Subcutaneous preadipocyte (primary cell): ENCODE measurements around the gene ZNF619. TPM values are rescaled to one million over a fixed set of nuclear protein-coding genes. Genes with fewer than 3 reads are reported as not detected.

Experiments
- small RNA-seq: library from RNA; depleted of rRNA; stranded (forward); fragments of <200 nt; gene quantifications from one replicate; pipeline ENCODE3, GENCODE V24; 2012
- total RNA-seq: library from RNA; depleted of rRNA; stranded (reverse); fragments of >200 nt; gene quantifications from 2 replicates; pipeline ENCODE4 v1.2.3, GENCODE V29; 2012

The ZNF619 gene
- total RNA-seq: 6.2 and 6.8 TPM in 2 replicates

DNA sequence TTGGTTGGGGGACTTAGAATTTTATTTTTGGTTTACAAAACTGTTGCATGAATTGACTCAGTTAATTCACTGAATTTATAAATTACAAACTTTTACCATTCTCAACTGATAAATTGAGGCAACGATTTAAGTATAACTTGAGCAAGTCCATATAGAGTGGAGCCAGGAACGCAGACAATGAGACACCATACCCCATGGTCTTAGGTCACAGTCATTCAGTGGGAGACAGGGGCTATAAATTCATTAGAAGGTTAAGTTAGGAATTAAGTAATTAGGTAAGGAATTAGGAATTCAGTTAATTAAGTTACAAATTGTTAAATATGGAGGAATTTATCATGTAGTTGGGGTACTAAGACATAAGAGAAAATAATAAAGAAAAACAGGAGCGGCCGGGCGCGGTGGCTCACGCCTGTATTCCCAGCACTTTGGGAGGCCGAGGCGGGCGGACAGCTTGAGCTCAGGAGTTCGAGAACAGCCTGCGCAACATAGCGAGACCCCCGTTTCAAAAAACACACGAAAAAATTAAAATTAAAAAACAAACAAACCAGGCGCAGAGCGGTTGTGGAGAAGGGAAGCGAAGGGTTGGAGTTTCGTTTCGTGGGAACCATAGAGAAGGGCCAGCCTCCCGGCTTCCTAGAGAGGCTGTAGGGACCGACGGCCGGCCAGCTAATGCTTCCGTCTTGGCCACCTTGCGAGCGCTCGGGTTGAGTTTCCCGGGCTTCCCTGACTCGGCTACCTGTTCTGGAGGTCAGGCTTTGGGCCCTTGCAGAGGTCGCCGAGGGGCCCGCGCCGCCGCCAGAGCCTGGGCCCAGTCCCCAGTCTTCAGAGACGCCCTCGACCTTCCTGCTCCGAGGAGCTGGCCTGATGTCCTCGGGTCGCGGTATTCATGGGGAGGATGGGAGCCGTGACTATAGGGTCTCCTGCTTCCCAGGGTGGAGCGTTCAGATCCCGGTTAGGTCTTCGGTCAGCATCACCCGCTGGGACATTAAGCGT, at the start of gene ZNF619:
ZNF619 (plus strand) TSS at position 645 of the 993 bp plus-strand sequence. CDS start 858 bp downstream, outside the sequence.

DNA sequence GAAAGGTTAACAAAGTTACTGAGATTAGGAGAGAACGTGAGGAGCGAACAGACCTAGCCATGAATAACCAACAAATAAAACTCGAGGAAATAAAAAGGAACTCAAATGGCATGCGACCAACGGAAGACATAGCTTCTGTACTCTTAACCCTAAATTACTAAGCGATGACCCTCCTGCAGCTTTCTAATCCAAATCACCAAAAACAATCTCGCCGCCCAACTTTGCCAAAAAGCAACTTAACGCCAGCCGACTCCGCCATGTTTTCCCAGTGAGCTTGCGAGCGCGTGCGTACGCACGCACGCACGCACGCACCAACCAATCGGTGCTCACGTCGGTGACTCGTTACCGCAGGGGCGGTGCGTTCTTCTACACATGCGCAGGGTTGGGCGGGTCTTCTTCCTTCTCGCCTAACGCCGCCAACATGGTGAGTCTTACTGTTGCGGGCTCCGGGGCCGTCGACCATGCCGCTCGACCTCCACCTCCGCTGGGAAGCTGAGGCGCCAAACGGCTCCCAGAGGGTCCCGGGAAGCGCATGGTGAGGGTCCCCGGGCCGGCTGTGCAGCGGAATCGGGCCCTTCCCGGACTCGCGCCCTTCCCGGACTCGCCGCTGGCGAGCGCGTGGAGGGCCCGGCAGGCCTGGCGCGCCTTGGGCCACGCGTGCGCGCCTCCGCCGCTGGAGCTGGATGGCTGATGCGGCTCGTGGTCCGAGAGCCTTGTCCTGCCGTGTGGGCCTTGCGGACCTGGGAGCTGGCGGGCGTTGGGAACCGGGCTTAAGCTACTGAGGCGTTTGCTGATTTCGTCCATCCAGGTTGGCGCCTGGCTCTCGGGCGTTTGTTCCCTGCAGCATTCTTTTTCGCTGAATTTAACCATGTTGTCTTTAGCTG, 19.7 kb upstream of the ZNF619 start, which contains the start of gene RPL14:
RPL14 (plus strand) TSS at position 400 of the 884 bp plus-strand sequence; CDS start at position 533, 133 bp downstream.

DNA sequence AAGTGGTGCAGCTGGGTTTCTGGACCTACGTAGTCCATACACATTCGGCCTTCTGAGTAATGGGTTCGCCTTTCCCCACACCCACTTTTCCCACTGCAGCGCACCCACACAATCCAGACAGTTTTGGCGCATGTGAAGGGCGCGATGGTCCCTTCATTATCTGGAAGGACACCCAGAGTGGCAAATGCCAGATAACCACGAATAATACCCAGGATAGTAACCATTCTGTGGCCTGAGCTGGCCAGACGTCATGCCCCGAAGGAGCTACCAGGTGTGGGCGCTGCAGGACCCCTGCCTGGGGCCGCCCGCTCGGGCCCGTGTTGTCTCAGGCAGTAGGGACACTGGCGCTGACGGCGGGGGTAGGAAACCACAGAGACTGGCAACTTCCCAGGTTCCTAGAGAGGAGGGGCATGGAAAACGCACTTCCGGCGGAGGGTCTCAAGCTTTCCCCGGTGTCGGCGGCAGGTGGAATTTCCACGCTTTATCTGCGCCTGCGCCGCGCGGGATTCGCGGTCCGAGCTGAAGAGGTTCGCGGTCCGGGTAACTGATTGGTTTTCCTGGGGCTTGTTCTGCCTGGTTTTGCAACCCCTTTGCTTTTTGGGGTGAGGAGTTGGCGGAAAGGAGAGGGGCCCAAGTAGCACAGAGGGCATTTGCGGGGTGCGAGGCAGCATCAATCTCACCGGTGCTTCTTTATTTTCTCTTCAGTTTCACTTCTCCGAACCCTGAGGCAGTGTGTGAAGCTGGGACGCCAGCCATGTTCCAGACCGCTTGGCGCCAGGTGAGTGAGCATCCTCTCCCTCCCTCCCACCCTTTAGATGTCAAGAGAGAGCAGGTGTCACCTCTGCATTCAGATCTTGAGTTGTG, 28.9 kb downstream of the ZNF619 start, which contains the start of gene ZNF620:
ZNF620 (plus strand) TSS at position 441 of the 864 bp plus-strand sequence; CDS start at position 755, 314 bp downstream.

DNA sequence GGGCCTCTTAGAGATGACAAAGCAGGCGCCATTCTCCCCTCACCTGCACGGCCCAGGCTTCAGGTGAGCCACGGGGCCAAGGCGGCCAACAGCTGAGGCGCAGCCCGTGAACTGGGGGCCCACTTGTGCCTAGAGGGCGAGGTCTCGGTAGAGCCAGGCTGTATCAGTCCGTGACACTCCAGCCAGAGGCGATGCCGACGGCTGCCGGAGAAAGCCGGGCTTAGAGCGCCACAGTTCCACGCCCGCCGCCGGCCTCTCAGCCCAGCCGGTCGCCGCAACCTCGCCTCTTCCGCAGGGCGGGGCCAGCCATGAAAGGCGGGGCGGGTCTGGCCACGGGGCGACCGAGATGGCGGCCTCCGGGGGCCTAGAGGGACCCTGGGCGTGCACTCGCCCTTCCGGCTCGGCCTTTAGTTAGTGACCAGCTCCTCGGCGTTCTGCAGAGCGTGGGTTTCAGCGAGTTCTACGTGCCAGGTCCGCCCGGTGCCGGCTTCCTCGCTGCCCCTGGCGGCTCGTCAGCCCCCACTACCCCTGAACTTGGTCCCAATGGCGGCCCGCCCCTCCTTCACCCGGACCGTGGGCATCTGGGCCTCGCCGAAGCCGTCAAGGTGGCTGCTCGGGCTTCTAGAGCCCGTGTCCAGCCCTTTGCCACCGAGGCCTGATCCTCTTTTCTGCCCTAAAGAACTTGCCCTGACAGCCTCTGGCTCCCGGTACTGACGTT, 47.8 kb downstream of the ZNF619 start, which contains the start of gene ZNF621:
ZNF621 (plus strand) TSS at position 393 of the 718 bp plus-strand sequence. CDS start 881 bp downstream, outside the sequence.

Small RNAs within 50 kb of the gene (small RNA-seq; reads per million reads assigned to genes)
- not detected for gene RNU5B-2P

Other genes starting within 250 kb of the ZNF619 start
- 15.2 and 22.8 TPM in 2 replicates for gene EIF1B, start 167.4 kb upstream of the ZNF619 start, total RNA-seq
- gene ENTPD3, start 89.9 kb upstream of the ZNF619 start, total RNA-seq: not detected in 2 replicates
- 216 and 362 TPM in 2 replicates for gene RPL14, start 19.8 kb upstream of the ZNF619 start, total RNA-seq
- 0.59 and 0.73 TPM in 2 replicates for gene ZNF620, start 28.9 kb downstream of the ZNF619 start, total RNA-seq
- gene ZNF621, start 47.8 kb downstream of the ZNF619 start, total RNA-seq: 13.6 and 13.9 TPM in 2 replicates